Measurements from ENCODE around the gene SHF. TPM values are rescaled to one million over a fixed set of nuclear protein-coding genes. Genes with fewer than 3 reads are reported as not detected.

The SHF gene
- total and polyA plus RNA-seq, 2 of the 4 experiments (the other 2 are of a cell fraction) = 1.8 to 3.5 TPM

DNA sequence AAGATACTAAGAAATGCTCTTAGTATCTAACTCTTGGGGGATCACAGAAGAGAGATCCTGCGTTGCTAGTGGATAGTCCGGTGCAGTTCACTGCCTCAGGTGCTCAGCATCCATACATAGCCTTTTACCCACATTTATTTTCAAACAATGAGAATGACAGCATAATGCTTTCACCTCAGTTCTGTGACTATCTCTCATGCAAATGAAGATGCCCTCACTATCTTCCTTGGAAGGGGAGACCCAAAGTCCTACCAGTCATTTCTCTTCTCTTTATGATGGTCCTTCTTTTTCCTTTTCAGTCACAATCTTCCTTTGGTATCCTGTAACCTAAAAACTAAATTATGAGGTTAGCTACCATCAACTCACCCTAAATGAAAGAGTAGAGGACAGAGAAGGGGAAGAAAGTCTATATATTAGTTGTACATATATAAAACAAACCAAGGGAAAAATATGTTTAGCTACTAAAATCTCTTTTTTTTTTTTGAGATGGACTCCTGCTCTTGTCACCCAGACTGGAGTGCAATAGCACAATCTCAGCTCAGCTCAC lies 33.4 kb upstream of the SHF start:
- H4K5ac ChIP-seq (ENCODE audit: low read depth, low read length) = no peak overlapping the region
- H3K56ac ChIP-seq (ENCODE audit: extremely low read depth, insufficient read depth, low read length) = no peak overlapping the region
- BruUV-seq (replicated peaks) = no TSS peak
- no peak overlapping the region for H3K9ac ChIP-seq (ENCODE audit: low read depth, low read length)
- H3K18ac ChIP-seq (ENCODE audit: low read depth, low read length) = no peak overlapping the region
- H3K14ac ChIP-seq (replicated peaks; ENCODE audit: low read depth, low read length) = no peak overlapping the region
- DNase-seq (no peak), ATAC-seq (ENCODE audit: low read depth) (no peak)
- no peak overlapping the region for H2BK120ac ChIP-seq (ENCODE audit: low read depth, low read length)
- no peak overlapping the region for H2AK5ac ChIP-seq (ENCODE audit: low read depth, low read length)
- in situ Hi-C loops (cut with MboI; ENCODE audit: low sequenced_read_pairs) = no loop called here
- H2BK15ac ChIP-seq (ENCODE audit: low read depth, low read length) = no peak overlapping the region
- dilution Hi-C loops (cut with HindIII; ENCODE audit: low sequenced_read_pairs, unreplicated experiment) = no loop called here
- intact Hi-C loops (cut with micrococcal nuclease) = no loop called here
- no peak overlapping the region for H4K8ac ChIP-seq (ENCODE audit: low read depth in 2 of 2, low read length in 2 of 2)
- no peak overlapping the region for H3K4me3 ChIP-seq (ENCODE audit: insufficient read depth, low read depth, low read length)
- no peaks in the 10 kb centered on the region for H3K9me3 ChIP-seq (ENCODE audit: control insufficient read depth, insufficient read depth, low read length)
- WGBS, 2 experiments (ENCODE audit: extremely low coverage in 2 of 2, insufficient read length in 1 of 2) = no CpG with 5 or more reads among the region's 2 CpGs
- H2AK9ac ChIP-seq (replicated peaks; ENCODE audit: low read depth, low read length, poor library complexity) = no peak overlapping the region
- H4K91ac ChIP-seq (ENCODE audit: insufficient read depth, low read depth, low read length) = no peak overlapping the region
- TF ChIP-seq, protein P1, sequence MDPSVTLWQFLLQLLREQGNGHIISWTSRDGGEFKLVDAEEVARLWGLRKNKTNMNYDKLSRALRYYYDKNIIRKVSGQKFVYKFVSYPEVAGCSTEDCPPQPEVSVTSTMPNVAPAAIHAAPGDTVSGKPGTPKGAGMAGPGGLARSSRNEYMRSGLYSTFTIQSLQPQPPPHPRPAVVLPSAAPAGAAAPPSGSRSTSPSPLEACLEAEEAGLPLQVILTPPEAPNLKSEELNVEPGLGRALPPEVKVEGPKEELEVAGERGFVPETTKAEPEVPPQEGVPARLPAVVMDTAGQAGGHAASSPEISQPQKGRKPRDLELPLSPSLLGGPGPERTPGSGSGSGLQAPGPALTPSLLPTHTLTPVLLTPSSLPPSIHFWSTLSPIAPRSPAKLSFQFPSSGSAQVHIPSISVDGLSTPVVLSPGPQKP (IDR thresholded peaks at IDR 0.05; ENCODE audit: borderline replicate concordance, low read depth, low read length) = no peak
- TF ChIP-seq CHD1 (IDR thresholded peaks at IDR 0.05; ENCODE audit: low read depth, low read length) (no peak), MAZ (IDR thresholded peaks at IDR 0.05; ENCODE audit: borderline replicate concordance, low read depth, low read length) (no peak), FOS (IDR thresholded peaks at IDR 0.05; ENCODE audit: low read depth, low read length) (no peak), NFE2L2 (IDR thresholded peaks at IDR 0.05; ENCODE audit: low read depth, low read length) (no peak), RCOR1 (IDR thresholded peaks at IDR 0.05; ENCODE audit: insufficient replicate concordance, low read length) (no peak), BHLHE40 (IDR thresholded peaks at IDR 0.05; ENCODE audit: low read depth, low read length) (no peak), MAFK (IDR thresholded peaks at IDR 0.05; ENCODE audit: low read depth, low read length) (no peak), POLR2A (IDR thresholded peaks at IDR 0.05; ENCODE audit: low read depth, low read length) (no peak)
- no peaks in the 10 kb centered on the region for H3K36me3 ChIP-seq (ENCODE audit: control insufficient read depth, insufficient read depth, low read length)
- no peak overlapping the region for H3K23ac ChIP-seq (ENCODE audit: low read depth, low read length)
- H3K4me2 ChIP-seq (ENCODE audit: low read depth, low read length) = no peak overlapping the region
- ChIA-PET CTCF (no interaction called here), POLR2A (ENCODE audit: unreplicated experiment) (no interaction called here)
- H3K4ac ChIP-seq (ENCODE audit: low read depth, low read length) = no peak overlapping the region
- no peaks in the 10 kb centered on the region for H3K9me1 ChIP-seq (ENCODE audit: insufficient read depth, low read length)
- H3K79me1 ChIP-seq (ENCODE audit: low read depth in 1 of 2, low read length in 2 of 2) = no peaks in the 10 kb centered on the region
- no peak overlapping the region for H2BK20ac ChIP-seq (ENCODE audit: low read depth, low read length)
- no peaks in the 10 kb centered on the region for H4K20me1 ChIP-seq (ENCODE audit: insufficient read depth, low read length)
- H2AFZ ChIP-seq (replicated peaks; ENCODE audit: low read length, poor library complexity) = no peak overlapping the region
- peaks cover 13% of the 10 kb centered on the region; the same call in 1 of the 2 replicates for H3K27me3 ChIP-seq (ENCODE audit: control insufficient read depth, insufficient read depth, low read length)
- H2BK5ac ChIP-seq (ENCODE audit: low read depth, low read length, poor library complexity, severe bottlenecking) = no peak overlapping the region
- H3K4me1 ChIP-seq (ENCODE audit: control insufficient read depth, insufficient read depth, low read length) = no peaks in the 10 kb centered on the region
- no peak overlapping the region for H3K27ac ChIP-seq (ENCODE audit: insufficient read depth, low read length)
